ENCODE results near the gene SERPINI2. TPM values are rescaled to one million over a fixed set of nuclear protein-coding genes. Genes with fewer than 3 reads are reported as not detected.
"Not testable (repeated sequence)": the region's sequence is repeated elsewhere in the genome, so short reads cannot be mapped to it uniquely, and the experiment has no call there.

SERPINI2 gene
- total RNA-seq, 1 donor, result not detected

DNA sequence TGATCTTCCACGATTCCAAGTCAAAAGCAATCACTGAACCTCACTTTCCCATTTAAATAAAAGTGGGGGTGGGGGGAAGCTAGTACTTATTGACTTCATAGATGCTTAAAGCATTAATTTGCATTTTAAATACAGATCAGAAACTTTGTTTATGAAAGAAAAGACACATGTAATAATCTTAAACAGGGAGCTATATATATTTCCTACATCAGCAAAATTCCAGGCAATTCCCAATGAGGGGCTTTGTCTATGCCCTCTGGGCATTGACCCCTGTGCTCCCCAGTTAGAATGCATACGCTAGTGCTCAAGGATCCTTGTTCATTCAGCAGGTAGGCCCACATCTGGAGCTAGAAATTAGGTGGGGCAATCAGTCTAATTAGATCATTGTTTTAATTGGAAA, 20.0 kb downstream of the SERPINI2 start:
- no peak overlapping the region for H3K4me3 ChIP-seq (ENCODE audit: low read depth, low read length)
- TF ChIP-seq, protein P1, sequence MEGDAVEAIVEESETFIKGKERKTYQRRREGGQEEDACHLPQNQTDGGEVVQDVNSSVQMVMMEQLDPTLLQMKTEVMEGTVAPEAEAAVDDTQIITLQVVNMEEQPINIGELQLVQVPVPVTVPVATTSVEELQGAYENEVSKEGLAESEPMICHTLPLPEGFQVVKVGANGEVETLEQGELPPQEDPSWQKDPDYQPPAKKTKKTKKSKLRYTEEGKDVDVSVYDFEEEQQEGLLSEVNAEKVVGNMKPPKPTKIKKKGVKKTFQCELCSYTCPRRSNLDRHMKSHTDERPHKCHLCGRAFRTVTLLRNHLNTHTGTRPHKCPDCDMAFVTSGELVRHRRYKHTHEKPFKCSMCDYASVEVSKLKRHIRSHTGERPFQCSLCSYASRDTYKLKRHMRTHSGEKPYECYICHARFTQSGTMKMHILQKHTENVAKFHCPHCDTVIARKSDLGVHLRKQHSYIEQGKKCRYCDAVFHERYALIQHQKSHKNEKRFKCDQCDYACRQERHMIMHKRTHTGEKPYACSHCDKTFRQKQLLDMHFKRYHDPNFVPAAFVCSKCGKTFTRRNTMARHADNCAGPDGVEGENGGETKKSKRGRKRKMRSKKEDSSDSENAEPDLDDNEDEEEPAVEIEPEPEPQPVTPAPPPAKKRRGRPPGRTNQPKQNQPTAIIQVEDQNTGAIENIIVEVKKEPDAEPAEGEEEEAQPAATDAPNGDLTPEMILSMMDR (IDR thresholded peaks at IDR 0.05; ENCODE audit: insufficient read depth, low read length), result no peak
- no peak for DNase-seq (ENCODE audit: low read depth)

DNA sequence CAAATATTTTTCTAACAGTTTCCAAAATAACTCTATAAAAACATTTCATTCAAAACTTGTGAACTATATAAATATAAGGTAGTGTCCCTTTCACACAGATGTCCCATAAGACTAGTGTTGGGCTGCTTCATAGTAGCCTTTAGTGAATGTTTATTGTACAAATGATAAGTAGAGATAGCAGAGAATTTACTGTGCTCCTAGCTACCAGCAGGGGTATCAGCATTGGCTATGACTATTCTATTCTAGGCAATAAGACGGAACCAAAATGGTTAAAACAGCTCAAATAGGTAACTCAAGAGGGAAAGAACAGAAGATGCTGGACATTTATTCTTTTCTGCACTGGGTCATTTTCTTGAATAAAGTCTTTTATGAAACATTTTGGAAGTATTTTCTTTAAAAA, 22.6 kb downstream of the SERPINI2 start:
- no peak overlapping the region for H3K4me3 ChIP-seq (ENCODE audit: low read depth, low read length)
- DNase-seq (ENCODE audit: low read depth), result no peak
- TF ChIP-seq, protein P1 (IDR thresholded peaks at IDR 0.05; ENCODE audit: insufficient read depth, low read length), result no peak

GRCh38 chr3:167450675-167451074, 23.2 kb downstream of the SERPINI2 start:
- DNase-seq (ENCODE audit: low read depth), result no peak
- TF ChIP-seq, protein P1 (IDR thresholded peaks at IDR 0.05; ENCODE audit: insufficient read depth, low read length), result no peak
- H3K4me3 ChIP-seq (ENCODE audit: low read depth, low read length), result no peak overlapping the region

GRCh38 chr3:167450195-167450594, 23.6 kb downstream of the SERPINI2 start:
- H3K4me3 ChIP-seq (ENCODE audit: low read depth, low read length), result no peak overlapping the region
- TF ChIP-seq, protein P1 (IDR thresholded peaks at IDR 0.05; ENCODE audit: insufficient read depth, low read length), result no peak
- DNase-seq (ENCODE audit: low read depth), result no peak

GRCh38 chr3:167445491-167445890, 28.4 kb downstream of the SERPINI2 start:
- TF ChIP-seq, protein P1 (IDR thresholded peaks at IDR 0.05; ENCODE audit: insufficient read depth, low read length), result no peak
- no peak for DNase-seq (ENCODE audit: low read depth)
- H3K4me3 ChIP-seq (ENCODE audit: low read depth, low read length), result no peak overlapping the region

DNA sequence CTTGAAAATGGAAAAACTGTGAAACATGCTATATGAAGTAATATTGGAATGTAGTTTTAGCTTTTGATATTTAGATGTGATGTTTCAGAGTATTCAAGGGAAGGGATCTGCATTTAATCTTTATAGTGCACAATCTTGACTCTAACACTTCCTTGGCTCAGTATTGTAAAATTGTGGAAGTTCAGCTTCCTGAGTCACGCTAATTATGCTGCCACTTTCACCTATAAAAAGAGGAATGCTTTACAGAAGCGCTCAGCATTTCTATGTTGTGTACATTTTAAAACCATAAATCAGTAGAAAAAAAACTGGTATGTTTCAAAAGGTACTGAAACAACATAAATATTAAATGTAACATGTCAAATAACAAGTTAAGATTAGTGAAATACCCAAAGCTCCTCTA, 32.6 kb downstream of the SERPINI2 start:
- TF ChIP-seq, protein P1 (IDR thresholded peaks at IDR 0.05; ENCODE audit: insufficient read depth, low read length), result no peak
- DNase-seq (ENCODE audit: low read depth), result no peak
- H3K4me3 ChIP-seq (ENCODE audit: low read depth, low read length), result no peak overlapping the region

GRCh38 chr3:167437428-167438139, 36.3 kb downstream of the SERPINI2 start:
- no peak overlapping the region for H3K4me3 ChIP-seq (ENCODE audit: low read depth, low read length)
- TF ChIP-seq, protein P1 (IDR thresholded peaks at IDR 0.05; ENCODE audit: insufficient read depth, low read length), result no peak
- no peak for DNase-seq (ENCODE audit: low read depth)

DNA sequence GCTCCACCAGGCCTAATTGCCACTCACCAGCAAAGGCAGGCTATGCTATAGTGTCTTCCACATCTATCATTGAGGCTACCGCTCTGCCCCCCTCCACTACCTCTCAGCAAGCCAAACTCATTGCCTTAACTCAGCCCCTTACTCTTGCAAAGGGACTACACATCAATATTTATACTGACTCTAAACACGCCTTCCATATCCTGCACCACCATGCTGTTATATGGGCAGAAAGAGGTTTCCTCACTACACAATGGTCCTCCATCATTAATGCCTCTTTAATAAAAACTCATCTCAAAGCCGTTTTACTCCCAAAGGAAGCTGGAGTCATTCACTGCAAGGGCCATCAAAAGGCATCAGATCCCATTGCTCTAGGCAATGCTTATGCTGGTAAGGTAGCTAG, 46.9 kb downstream of the SERPINI2 start:
- DNase-seq (ENCODE audit: low read depth), result not testable (repeated sequence)

DNA sequence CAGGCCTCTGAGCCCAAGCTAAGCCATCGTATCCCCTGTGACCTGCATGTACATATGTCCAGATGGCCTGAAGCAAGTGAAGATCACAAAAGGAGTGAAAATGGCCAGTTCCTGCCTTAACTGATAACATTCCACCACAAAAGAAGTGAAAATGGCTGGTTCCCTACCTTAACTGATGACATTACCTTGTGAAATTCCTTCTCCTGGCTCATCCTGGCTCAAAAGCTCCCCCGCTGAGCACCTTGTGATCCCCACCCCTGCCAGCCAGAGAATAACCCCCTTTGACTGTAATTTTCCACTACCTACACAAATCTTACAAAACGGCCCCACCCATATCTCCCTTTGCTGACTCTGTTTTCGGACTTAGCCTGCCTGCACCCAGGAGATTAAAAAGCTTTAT, 51.4 kb downstream of the SERPINI2 start:
- DNase-seq (ENCODE audit: low read depth); H3K4me3 ChIP-seq (ENCODE audit: low read depth, low read length): not testable (repeated sequence)

More for the DNA sequence above, 46.9 kb downstream of the SERPINI2 start:
- not testable (repeated sequence) for H3K4me3 ChIP-seq (ENCODE audit: low read depth, low read length)
